MG63 (cell line): ENCODE results near the gene CCDC12. TPM values are rescaled to one million over a fixed set of nuclear protein-coding genes. Genes with fewer than 3 reads are reported as not detected.
A peak's percentile ranks its signal among the peaks of the same experiment; 100 is the strongest.

ENCODE experiments used
- DNase-seq: peaks from one replicate; pipeline ENCODE4 v3.0.0-alpha.2; 2020
- H3K27me3 ChIP-seq: fragments of 250-450 bp; sonication (Bioruptor Pico); 2 replicates; pipeline ENCODE4 v1.5.1; 2020; ENCODE audit warnings: mild to moderate bottlenecking, moderate library complexity
- H3K36me3 ChIP-seq: fragments of 250-450 bp; sonication (Bioruptor Pico); 2 replicates; pipeline ENCODE4 v1.5.1; 2020; ENCODE audit warnings: mild to moderate bottlenecking, moderate library complexity
- H3K4me3 ChIP-seq: fragments of 250-450 bp; sonication (Bioruptor Pico); 2 replicates; pipeline ENCODE4 v1.5.1; 2020; ENCODE audit warnings: mild to moderate bottlenecking, moderate library complexity
- H3K9me3 ChIP-seq: fragments of 250-450 bp; sonication (Bioruptor Pico); 2 replicates; pipeline ENCODE4 v1.5.1; 2020; ENCODE audit warnings: mild to moderate bottlenecking, moderate library complexity
- total RNA-seq: library from RNA; depleted of rRNA; stranded (reverse); fragments of >200 nt; shearing (Covaris generic); gene quantifications from 2 replicates; pipeline ENCODE4 v1.2.3, GENCODE V29; 2014; ENCODE audit warnings: low replicate concordance; rRNA removed

CCDC12 gene
- total RNA-seq, 1 experiment from 2014 or later = 12.0 TPM

GRCh38 chr3:46881596-46882376 lies 94.8 kb downstream of the CCDC12 start:
- Histone ChIP-seq H3K27me3 (peaks cover 10% of the 10 kb centered on the region), H3K36me3 (no peaks in the 10 kb centered on the region), H3K4me3 (peak overlapping the region; percentile 39), H3K9me3 (no peaks in the 10 kb centered on the region)
- DNase-seq = no peak

- H3K36me3 ChIP-seq = no peaks in the 10 kb centered on the region
- no peak for DNase-seq
- H3K27me3 ChIP-seq = peaks cover 10% of the 10 kb centered on the region
- no peaks in the 10 kb centered on the region for H3K9me3 ChIP-seq
- H3K4me3 ChIP-seq = no peak overlapping the region
Measured at GRCh38 chr3:46880884-46881595, 95.5 kb downstream of the CCDC12 start.

- H3K27me3 ChIP-seq = peaks cover 10% of the 10 kb centered on the region
- no peak overlapping the region for H3K4me3 ChIP-seq
- H3K9me3 ChIP-seq = no peaks in the 10 kb centered on the region
- no peaks in the 10 kb centered on the region for H3K36me3 ChIP-seq
- DNase-seq = no peak
Measured at GRCh38 chr3:46878781-46879436, 97.6 kb downstream of the CCDC12 start.

- H3K27me3 ChIP-seq = peaks cover 3% of the 10 kb centered on the region; the same call in 1 of the 2 replicates
- H3K36me3 ChIP-seq = no peaks in the 10 kb centered on the region
- no peaks in the 10 kb centered on the region for H3K9me3 ChIP-seq
- DNase-seq = no peak
- H3K4me3 ChIP-seq = no peak within 1 kb of the TSS
Measured at GRCh38 chr3:46877406-46878125, 99.0 kb downstream of the CCDC12 start, which contains the start of gene PTH1R. PTH1R (plus strand) TSS chr3:46877721; CDS start chr3:46883560, 5,839 bp downstream.

GRCh38 chr3:46876313-46877300 lies 99.9 kb downstream of the CCDC12 start:
- Histone ChIP-seq H3K9me3 (no peaks in the 10 kb centered on the region), H3K4me3 (no peak overlapping the region), H3K27me3 (no peaks in the 10 kb centered on the region; the same call in 1 of the 2 replicates), H3K36me3 (no peaks in the 10 kb centered on the region)
- no peak for DNase-seq

GRCh38 chr3:46875560-46875959 lies 101.0 kb downstream of the CCDC12 start:
- H3K27me3 ChIP-seq = no peaks in the 10 kb centered on the region
- DNase-seq = no peak
- H3K36me3 ChIP-seq = no peaks in the 10 kb centered on the region
- H3K9me3 ChIP-seq = no peaks in the 10 kb centered on the region
- H3K4me3 ChIP-seq = no peak overlapping the region

- H3K9me3 ChIP-seq = no peaks in the 10 kb centered on the region
- no peak for DNase-seq
- no peaks in the 10 kb centered on the region for H3K36me3 ChIP-seq
- H3K4me3 ChIP-seq = no peak overlapping the region
- H3K27me3 ChIP-seq = no peaks in the 10 kb centered on the region
Measured at GRCh38 chr3:46874430-46874829, 102.1 kb downstream of the CCDC12 start.

- Histone ChIP-seq H3K36me3 (no peaks in the 10 kb centered on the region), H3K4me3 (no peak overlapping the region), H3K9me3 (no peaks in the 10 kb centered on the region), H3K27me3 (no peaks in the 10 kb centered on the region)
- DNase-seq = no peak
Measured at GRCh38 chr3:46873521-46873920, 103.0 kb downstream of the CCDC12 start.

Other genes with a start within 250 kb of the CCDC12 start
- gene MYL3, start 113.3 kb downstream of the CCDC12 start, total RNA-seq = not detected in 2 replicates
- not detected in 2 replicates for gene PTH1R, start 99.0 kb downstream of the CCDC12 start, total RNA-seq
- 0.99 and 4.8 TPM in 2 replicates for gene NBEAL2, start 2.9 kb upstream of the CCDC12 start, total RNA-seq
- 8.1 and 13.0 TPM in 2 replicates for gene SETD2, start 187.4 kb upstream of the CCDC12 start, total RNA-seq